AG08396 (cell line): ENCODE measurements around the gene KLF16.
"Not testable (repeated sequence)": the region's sequence is repeated elsewhere in the genome, so short reads cannot be mapped to it uniquely, and the experiment has no call there.

Source experiments
- DNase-seq: peaks from one replicate; pipeline ENCODE4 v3.0.0; 2012; ENCODE audit warnings: low spot score, mixed read lengths

Gene KLF16

DNA sequence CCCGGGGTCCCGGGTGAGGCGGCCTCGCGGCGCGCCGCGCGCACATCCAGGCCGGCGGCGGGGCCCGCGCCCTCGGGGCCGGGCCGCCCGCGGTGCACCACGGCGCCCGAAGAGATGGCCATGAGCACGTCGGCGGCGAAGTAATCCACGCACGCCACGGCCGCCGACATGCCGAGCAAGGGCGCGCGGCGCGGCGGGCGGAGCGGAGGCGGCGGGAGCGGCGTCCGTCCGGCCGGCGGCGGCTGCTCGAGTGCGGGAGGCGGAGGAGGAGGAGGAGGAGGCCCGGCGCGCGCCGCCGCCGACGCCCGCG is at the start of gene KLF16:
Gene KLF16, minus strand, starts transcription at position 252 of the 310 bp plus-strand sequence. Its CDS starts 82 bp downstream, at position 170.
- DNase-seq: no peak

GRCh38 chr19:1912760-1913505 is 49.6 kb upstream of the KLF16 start:
- no peak for DNase-seq

GRCh38 chr19:1911995-1912394 is 48.6 kb upstream of the KLF16 start:
- no peak for DNase-seq

GRCh38 chr19:1911098-1911497 is 47.7 kb upstream of the KLF16 start:
- DNase-seq: no peak

- peak; percentile 51 for DNase-seq
Observed at GRCh38 chr19:1910177-1910576, 46.8 kb upstream of the KLF16 start.

- DNase-seq: no peak
Observed at GRCh38 chr19:1909761-1910080, 46.3 kb upstream of the KLF16 start.

DNA sequence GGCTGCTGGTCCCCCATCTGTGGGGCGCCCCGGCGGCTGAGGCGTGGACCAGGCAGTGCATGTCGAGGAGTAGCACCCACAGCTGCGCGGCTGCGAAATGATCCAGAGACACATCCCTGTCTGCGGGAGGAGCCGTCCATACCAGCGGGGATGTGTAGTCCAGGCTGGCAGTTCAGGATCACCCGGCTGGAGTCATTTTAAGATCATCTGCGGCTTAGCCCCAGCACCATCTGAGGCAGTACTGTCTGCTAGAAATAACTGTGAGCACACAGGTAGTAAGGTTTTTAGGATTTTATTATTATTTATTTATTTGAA is 44.9 kb upstream of the KLF16 start:
- DNase-seq: no peak

- DNase-seq: no peak
Observed at GRCh38 chr19:1907563-1908363, 44.4 kb upstream of the KLF16 start.

DNA sequence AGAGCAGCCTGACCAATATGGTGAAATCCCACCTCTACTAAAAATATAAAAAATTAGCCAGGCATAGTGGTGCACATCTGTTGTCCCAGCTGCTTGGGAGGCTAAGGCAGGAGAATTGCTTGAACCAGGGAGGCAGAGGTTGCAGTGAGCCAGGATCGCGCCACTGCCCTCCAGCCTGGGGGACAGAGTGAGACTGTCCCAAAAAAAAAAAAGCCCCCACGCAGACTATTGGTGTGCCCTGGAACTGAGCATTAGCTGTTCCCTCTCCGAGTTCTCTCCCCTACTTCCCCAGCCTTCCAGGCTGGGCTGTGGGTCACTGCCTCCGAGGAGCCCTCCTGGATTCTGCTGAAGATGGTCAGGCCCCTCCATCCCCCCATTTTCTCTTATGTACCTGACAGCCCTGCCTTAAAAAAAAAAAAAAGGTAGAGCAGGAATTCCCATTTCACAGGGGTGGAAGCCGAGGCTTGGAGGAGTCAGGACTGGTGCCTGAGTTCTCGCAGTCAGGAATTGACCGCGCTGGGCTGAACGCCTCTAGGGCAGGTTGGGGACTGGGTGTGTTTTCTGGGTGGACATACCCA is 43.7 kb upstream of the KLF16 start:
- no peak for DNase-seq

DNA sequence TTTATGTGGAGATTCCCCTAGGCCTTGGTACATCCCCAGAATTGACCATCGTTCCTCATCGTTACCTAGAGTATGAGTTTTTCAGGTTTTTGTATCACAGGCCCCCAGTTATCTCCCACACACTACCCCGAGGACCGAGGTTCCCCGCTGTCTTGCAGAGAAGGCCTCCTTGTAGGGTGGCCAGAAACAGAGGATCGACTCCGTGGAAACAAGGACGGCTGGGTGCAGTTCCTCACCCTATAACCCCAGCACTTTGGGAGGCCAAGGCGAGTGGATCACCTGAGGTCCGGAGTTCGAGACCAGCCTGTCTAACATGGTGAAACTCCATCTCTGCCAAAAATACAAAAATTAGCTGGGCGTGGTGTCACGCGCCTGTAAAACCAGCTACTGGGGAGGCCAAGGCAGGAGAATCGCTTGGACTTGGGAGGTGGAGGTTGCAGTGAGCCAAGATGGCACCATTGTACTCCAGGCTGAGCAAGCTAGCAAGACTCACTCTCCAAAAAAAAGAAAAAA is 42.5 kb upstream of the KLF16 start:
- no peak for DNase-seq

DNA sequence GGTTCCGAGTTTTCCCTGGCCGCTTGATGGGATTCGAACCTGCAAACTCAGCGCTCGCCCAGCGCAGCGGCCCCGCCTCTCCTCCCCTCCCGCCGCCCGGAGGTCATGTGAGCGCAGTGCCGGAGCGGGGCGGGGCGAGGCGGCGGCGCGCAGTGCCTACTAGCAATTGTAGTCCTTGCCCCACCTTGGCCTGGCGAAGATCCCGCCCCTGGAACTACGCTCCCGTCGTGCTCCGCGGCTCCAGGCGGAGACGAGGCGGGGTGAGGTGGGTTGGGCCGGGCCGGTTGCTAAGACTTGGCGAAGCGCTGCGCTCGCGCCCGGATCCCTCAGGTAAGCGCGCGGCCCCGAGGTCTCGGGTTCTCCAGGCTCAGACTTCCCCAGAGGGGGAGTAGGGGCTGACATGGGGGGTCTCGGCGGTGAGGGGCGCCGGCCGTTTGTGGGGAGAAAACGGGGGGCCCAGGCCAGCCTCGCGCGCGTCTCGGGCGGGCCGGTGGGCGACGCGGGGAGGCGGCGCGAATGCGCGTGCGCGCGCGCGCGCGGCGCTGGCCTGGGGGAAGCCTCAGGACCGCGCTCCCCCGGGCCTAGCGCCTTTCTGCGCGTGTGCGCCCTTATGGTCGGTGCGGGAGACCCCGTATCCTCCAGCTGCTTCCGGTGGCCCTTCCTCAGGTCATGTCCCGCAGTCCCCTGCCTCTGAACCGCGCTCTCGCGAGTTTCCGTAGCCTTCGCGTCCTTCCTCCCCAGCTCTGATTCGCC is 41.9 kb upstream of the KLF16 start, which contains the start of the genes ADAT3 and SCAMP4:
Gene ADAT3, plus strand, starts transcription at position 290 of the 753 bp plus-strand sequence. CDS start 6,649 bp downstream, outside the sequence.
Gene SCAMP4, plus strand, starts transcription at position 290 of the 753 bp plus-strand sequence. CDS start 9,621 bp downstream, outside the sequence.
- peak; percentile 98 for DNase-seq

DNA sequence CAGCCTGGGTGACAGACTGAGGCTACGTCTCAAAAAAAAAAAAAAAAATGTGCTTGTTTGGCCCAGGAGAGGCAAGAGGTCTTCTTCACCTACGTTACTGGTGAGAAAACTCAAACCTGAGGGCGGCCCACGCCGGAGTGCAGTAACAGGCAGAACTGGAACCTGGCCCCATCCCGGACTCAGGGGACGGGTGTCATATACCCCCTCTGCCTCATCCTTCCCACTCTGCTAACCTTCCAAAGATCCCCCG is 41.4 kb upstream of the KLF16 start:
- DNase-seq: no peak

DNA sequence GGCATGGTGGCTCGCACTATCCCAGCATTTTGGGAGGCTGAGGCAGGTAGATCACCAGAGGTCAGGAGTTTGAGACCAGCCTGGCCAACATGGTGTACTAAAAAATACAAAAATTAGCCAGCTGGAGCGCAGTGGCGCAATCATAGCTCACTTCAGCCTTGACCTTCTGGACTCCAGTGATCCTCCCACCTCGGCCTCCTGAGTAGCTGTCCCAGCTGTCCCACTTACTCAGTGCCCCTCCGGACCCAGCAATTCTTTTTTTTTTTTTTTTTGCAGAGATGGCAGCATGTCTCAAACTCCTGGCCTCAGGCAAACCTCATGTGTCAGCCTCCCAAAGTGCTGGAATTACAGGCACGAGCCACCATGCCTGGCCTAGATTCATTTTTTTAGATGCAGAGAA is 39.5 kb upstream of the KLF16 start:
- no peak for DNase-seq

DNA sequence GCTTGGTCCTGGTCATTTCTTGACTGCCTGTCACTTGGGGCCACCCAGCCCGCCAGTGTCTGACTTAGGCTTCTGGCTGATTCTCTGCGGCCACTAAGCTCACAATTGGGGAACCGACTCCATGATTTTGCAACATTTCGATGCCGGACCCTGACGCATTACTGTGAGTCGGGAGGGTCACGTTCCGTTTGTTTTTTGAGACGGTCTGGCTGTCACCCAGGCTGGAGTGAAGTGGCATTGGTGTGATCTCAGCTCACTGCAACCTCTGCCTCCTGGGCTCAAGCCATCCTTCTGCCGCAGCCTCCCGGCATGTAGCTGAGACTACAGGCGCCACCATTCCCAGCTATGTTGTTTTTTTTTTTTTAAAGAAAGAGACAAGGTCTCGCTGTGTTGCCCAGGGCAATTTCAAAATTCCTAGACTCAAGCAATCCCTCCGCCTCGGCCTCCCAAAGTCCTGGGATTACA is 38.6 kb upstream of the KLF16 start:
- DNase-seq: no peak

DNA sequence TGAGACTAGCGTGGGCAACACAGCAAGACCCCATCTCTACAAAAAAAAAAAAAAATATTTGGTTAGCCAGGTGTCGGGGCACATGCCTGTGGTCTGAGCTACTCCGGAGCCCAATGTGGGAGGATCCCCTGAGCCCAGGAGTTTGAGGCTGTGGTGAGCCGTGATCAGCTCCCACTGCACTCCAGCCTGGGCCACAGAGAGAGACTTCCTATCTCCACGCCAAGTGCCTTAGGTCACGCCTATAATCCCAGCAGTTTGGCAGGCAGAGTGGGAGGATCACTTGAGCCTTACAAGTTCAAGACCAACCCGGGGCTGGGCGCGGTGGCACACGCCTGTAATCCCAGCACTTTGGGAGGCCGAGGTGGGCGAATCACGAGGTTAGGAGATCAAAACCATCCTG is 33.1 kb upstream of the KLF16 start:
- DNase-seq: no peak

GRCh38 chr19:1893791-1894190 is 30.4 kb upstream of the KLF16 start:
- DNase-seq: no peak

DNA sequence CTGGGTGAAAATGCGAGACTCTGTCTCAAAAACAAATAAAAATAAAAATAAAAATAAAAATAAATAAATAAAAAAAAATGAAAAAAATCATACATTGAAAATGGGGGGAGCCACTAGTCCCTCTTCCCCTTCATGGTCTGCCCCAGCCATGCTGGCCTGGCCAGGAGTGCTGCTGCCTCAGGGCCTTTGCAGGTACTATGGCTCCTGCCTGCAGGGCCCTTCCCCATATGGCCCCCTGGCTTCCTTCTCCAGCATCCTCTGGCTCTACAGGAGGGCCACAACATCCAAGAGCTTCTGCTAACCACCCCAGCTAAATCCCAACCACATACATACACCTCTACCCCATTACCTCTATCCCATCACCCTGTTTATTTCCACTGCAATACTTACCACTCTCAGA is 26.5 kb upstream of the KLF16 start:
- no peak for DNase-seq

- DNase-seq: no peak
Observed at GRCh38 chr19:1888385-1888784, 25.0 kb upstream of the KLF16 start.

DNA sequence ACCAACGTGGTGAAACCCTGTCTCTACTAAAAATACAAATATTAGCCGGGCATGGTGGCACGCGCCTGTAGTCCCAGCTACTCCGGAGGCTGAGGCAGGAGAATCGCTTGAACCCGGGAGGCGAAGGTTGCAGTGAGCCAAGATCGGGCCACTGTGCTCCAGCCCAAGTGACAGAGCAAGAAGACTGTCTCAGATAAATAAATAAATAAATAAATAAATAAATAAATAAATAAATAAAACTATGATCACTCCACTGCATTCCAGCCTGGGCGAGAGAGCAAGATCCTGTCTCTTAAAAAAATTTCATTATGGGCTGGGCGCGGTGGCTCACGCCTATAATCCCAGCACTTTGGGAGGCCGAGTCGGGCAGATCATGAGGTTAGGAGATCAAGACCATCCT is 23.0 kb upstream of the KLF16 start:
- not testable (repeated sequence) for DNase-seq

DNA sequence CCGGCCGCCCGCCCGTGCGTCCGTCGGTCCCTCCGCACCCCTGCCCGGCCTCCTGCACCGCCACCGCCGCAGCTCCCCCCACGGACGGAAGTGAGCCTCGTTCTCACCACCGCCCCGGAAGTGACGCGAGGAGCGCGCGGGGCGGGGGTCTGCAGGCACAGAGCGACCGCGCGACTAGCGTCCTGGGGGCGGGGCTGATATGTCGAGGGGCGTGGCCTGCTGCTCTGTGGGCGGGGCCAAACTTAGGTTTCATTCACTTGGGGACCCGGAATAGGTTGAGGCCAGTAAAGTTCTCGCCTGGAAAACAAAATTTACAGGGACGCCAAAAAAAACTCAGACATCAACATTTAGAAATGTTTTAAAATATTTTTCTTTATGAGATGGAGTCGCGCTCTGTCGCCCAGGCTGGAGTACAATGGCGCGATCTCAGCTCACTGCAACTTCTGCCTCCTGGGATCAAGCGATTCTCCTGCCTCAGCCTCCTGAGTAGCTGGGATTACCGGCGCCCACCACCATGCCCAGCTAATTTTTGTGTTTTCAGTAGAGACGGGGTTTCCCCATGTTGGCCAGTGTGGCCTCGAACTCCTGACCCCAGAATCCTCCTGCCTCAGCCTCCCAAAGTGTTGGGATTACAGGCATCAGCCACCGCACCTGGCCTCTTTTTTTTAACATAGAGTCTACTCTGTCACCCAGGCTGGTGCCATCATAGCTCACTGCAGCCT is 22.2 kb upstream of the KLF16 start, which contains the start of gene ABHD17A:
Gene ABHD17A, minus strand, starts transcription at position 99 of the 722 bp plus-strand sequence. CDS start 3,930 bp downstream, outside the sequence.
- peak; percentile 97 for DNase-seq

DNA sequence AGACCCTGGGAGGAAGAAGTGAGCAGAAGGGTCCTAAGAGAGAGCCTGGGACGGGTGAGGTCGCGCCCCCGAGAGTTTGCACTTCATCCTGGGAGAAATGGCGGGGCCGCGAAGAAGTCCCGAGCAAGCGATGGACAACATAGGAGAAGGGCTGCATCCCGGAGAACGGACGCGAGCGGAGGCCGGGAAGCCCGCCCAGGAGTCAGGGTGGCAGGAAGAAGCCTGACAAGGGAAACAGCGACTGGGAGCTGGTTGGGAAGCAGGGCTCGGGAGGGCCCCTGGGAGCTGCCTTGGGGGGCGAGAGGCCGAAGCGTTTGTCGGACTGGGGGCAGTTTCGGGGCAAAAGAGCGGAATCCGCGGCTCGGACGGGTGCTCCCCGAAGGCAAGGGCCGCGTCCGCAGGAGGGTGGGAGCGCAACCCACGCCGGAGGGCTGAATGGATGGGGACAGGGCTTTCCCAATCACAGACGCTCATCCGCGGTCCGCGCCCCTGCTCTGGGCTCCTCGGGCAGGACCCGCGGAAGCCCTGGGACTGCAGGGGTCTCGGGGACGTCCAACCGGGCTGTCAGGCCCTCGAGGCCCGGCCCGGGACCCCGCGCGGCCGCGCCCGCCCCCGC is 21.4 kb upstream of the KLF16 start:
- peak; percentile 60 for DNase-seq
